Endothelial cell of umbilical vein (primary cell): ENCODE data around the gene TRIM14. TPM values are rescaled to one million over a fixed set of nuclear protein-coding genes. Genes with fewer than 3 reads are reported as not detected.

Experiments used
- BruUV-seq: library from RNA; stranded (reverse); fragments of 400-500 nt; replicated peaks from 2 replicates; lab custom pipeline; 2021; lab: Mats Ljungman, UMichigan
- CTCF ChIA-PET: fragments of 300-600, 350-600 bp; sonication (Branson Sonifier 250); formaldehyde crosslinking; loops from one replicate; lab custom pipeline; 2021; ENCODE audit warnings: antibody characterized with exemption, inconsistent platforms; lab: Charles Lee
- POLR2A ChIA-PET: fragments of 300-600, 350-600 bp; sonication (Branson Sonifier 250); formaldehyde crosslinking; loops from one replicate; lab custom pipeline; 2021; ENCODE audit warnings: antibody characterized with exemption, inconsistent platforms; lab: Charles Lee
- DNase-seq: peaks from one replicate; pipeline ENCODE4 v3.0.0-alpha.2; 2011; ENCODE audit warnings: low read depth, low spot score
- FAIRE-seq: peaks from 2 replicates; lab custom pipeline; 2011; peaks lifted over from hg19 to GRCh38; lab: Jason Lieb, UNC
- H2AFZ ChIP-seq: 2 replicates; pipeline ENCODE4 v1.6.0; 2012; ENCODE audit warnings: low read depth, low read length, control low read depth, inconsistent platforms
- H3K27ac ChIP-seq: 2 replicates; pipeline ENCODE4 v1.5.1; 2011; ENCODE audit warnings: low read depth, mild to moderate bottlenecking, control low read depth, low read length, moderate library complexity; ENCODE audit not compliant: insufficient read depth
- H3K27me3 ChIP-seq, 2 experiments: 2 replicates each; pipeline versions ENCODE4 v1.6.0 to v1.6.1; 2011; ENCODE audit warnings: low read length in 2 of 2, mixed read lengths in 1 of 2; ENCODE audit not compliant: control insufficient read depth in 2 of 2, insufficient read depth in 2 of 2
- H3K36me3 ChIP-seq, 2 experiments: 2 replicates in 1 of 2; 3 replicates in 1 of 2; pipeline ENCODE4 v1.5.1; 2011; ENCODE audit warnings: low read length in 2 of 2, mild to moderate bottlenecking in 1 of 2, moderate library complexity in 1 of 2; ENCODE audit not compliant: control insufficient read depth in 2 of 2, insufficient read depth in 2 of 2; ENCODE audit errors: extremely low read depth in 1 of 2
- H3K4me1 ChIP-seq: 3 replicates; pipeline ENCODE4 v1.5.1; 2011; ENCODE audit warnings: mild to moderate bottlenecking, low read length; ENCODE audit not compliant: control insufficient read depth, insufficient read depth; ENCODE audit errors: extremely low read depth
- H3K4me2 ChIP-seq: 2 replicates; pipeline ENCODE4 v1.6.1; 2011; ENCODE audit warnings: low read length, control low read depth, mixed read lengths; ENCODE audit not compliant: insufficient read depth
- H3K4me3 ChIP-seq, 3 experiments: fragments of 200-600 bp in 1 of 3; sonication (generic), shearing (Covaris generic) in 1 of 3; replicated peaks in 1 of 3; 2 replicates each; pipeline ENCODE4 v1.5.1; 2011 to 2016; ENCODE audit warnings: control low read depth in 3 of 3, low read length in 3 of 3, mild to moderate bottlenecking in 2 of 3, inconsistent platforms in 1 of 3, low read depth in 1 of 3, moderate library complexity in 1 of 3; ENCODE audit not compliant: insufficient read depth in 1 of 3
- H3K79me2 ChIP-seq: 2 replicates; pipeline ENCODE4 v1.6.0; 2012; ENCODE audit warnings: low read length, inconsistent platforms; ENCODE audit not compliant: control insufficient read depth, insufficient read depth
- H3K9ac ChIP-seq: replicated peaks from 2 replicates; pipeline ENCODE3; 2011; ENCODE audit warnings: low read length, control low read depth; ENCODE audit not compliant: insufficient read depth; ENCODE audit errors: extremely low read depth
- H3K9me1 ChIP-seq: replicated peaks from 3 replicates; pipeline ENCODE4 v1.6.0; 2011; ENCODE audit warnings: mild to moderate bottlenecking, low read length; ENCODE audit not compliant: control insufficient read depth, insufficient read depth; ENCODE audit errors: extremely low read depth
- H3K9me3 ChIP-seq: replicated peaks from 2 replicates; pipeline ENCODE4 v1.5.1; 2012; ENCODE audit warnings: low read length, inconsistent platforms; ENCODE audit not compliant: control insufficient read depth, insufficient read depth
- H4K20me1 ChIP-seq: replicated peaks from 2 replicates; pipeline ENCODE3; 2011; ENCODE audit warnings: mild to moderate bottlenecking, low read length; ENCODE audit not compliant: control insufficient read depth, insufficient read depth; ENCODE audit errors: extremely low read depth
- CTCF ChIP-seq, 2 donors: IDR thresholded peaks; 1 replicate in 1 of 2; 2 replicates in 1 of 2; pipeline ENCODE4 v1.5.1; 2011; ENCODE audit warnings: low read length in 2 of 2, mild to moderate bottlenecking in 2 of 2, moderate library complexity in 2 of 2, control low read depth in 1 of 2, inconsistent platforms in 1 of 2, low read depth in 1 of 2; ENCODE audit not compliant: insufficient read depth in 1 of 2; ENCODE audit errors: extremely low read depth in 1 of 2
- EZH2 ChIP-seq: IDR thresholded peaks from 2 replicates; pipeline ENCODE4 v1.6.1; 2012; ENCODE audit warnings: borderline replicate concordance, low read depth, mild to moderate bottlenecking, moderate library complexity, low read length, inconsistent platforms; ENCODE audit not compliant: severe bottlenecking
- FOS ChIP-seq: IDR thresholded peaks from 2 replicates; pipeline ENCODE4 v1.6.1; 2011; ENCODE audit warnings: mild to moderate bottlenecking, low read length, moderate library complexity, borderline replicate concordance; ENCODE audit not compliant: insufficient read depth
- GATA2 ChIP-seq: IDR thresholded peaks from 2 replicates; pipeline ENCODE4 v1.7.0; 2011; ENCODE audit warnings: low read depth, mild to moderate bottlenecking, moderate library complexity, mixed read lengths, low read length; ENCODE audit not compliant: insufficient read length, insufficient read depth
- JUN ChIP-seq: IDR thresholded peaks from 2 replicates; pipeline ENCODE4 v1.6.1; 2011; ENCODE audit warnings: borderline replicate concordance, low read depth; ENCODE audit not compliant: insufficient read length, insufficient read depth
- MAX ChIP-seq: IDR thresholded peaks from 2 replicates; pipeline ENCODE4 v1.6.1; 2011; ENCODE audit not compliant: insufficient read depth, insufficient read length
- MYC ChIP-seq: IDR thresholded peaks from one replicate; pipeline ENCODE4 v1.6.1; 2011; ENCODE audit warnings: mild to moderate bottlenecking, low read depth, low read length
- POLR2AphosphoS5 ChIP-seq: IDR thresholded peaks from 2 replicates; pipeline ENCODE4 v1.6.1; 2012; ENCODE audit warnings: low read depth, mild to moderate bottlenecking, control low read depth, low read length, moderate library complexity; ENCODE audit not compliant: insufficient read depth
- dilution Hi-C: fragments of 300-500 bp; cut with MboI; formaldehyde crosslinking; loops from one replicate; pipeline ENCODE4 v1.15.0; 2019; ENCODE audit warnings: low sequenced_read_pairs; ENCODE audit not compliant: extremely low pct_ligation_motif_present
- intact Hi-C: fragments of 100-400 bp; cut with micrococcal nuclease; formaldehyde crosslinking; loops from one replicate; pipeline ENCODE4 v1.10.0; 2022
- polyA plus RNA-seq, 4 experiments: library from polyadenylated mRNA; depleted of rRNA in 3 of 4; stranded (reverse) in 3 of 4; unstranded in 1 of 4; fragments of >200 nt; gene quantifications; 2 replicates each; pipeline versions ENCODE4 v1.2.1 to v1.2.3, GENCODE V29; 2011 to 2012; ENCODE audit warnings: missing spikeins in 1 of 4
- total RNA-seq: library from RNA; stranded (reverse); gene quantifications from 2 replicates; pipeline ENCODE4 v1.2.3, GENCODE V29; 2021

The TRIM14 gene
- total and polyA plus RNA-seq, 2 donors (not counting 3 experiments of a cell fraction or from before 2014, with no cell fraction given), result 4.8 to 10.7 TPM

GRCh38 chr9:98148486-98148885, 29.5 kb upstream of the TRIM14 start:
- Histone ChIP-seq H4K20me1 (no peaks in the 10 kb centered on the region), H3K27me3 (peaks cover 0 to 2% of the 10 kb centered on the region in 2 experiments)

More at GRCh38 chr9:98148486-98148885, 29.5 kb upstream of the TRIM14 start:
- H3K27ac ChIP-seq, result no peak overlapping the region
- H3K4me3 ChIP-seq, result no peak overlapping the region
- DNase-seq (no peak), FAIRE-seq (no peak)
- dilution Hi-C loops (no loop called here), intact Hi-C loops (no loop called here)
- no TSS peak for BruUV-seq
- ChIA-PET POLR2A (no interaction called here), CTCF (interaction anchor here (1.2 kb wide), 1 partner anchor 16 kb away, joined by 3 read pairs; no protein-coding TSS in a partner anchor)
- no peak overlapping the region for H3K9ac ChIP-seq
- no peaks in the 10 kb centered on the region for H3K79me2 ChIP-seq
- H2AFZ ChIP-seq, result no peak overlapping the region
- H3K9me1 ChIP-seq, result no peaks in the 10 kb centered on the region
- no peaks in the 10 kb centered on the region for H3K9me3 ChIP-seq
- H3K4me2 ChIP-seq, result no peak overlapping the region
- H3K36me3 ChIP-seq, result no peaks in the 10 kb centered on the region
- no peaks in the 10 kb centered on the region for H3K4me1 ChIP-seq
- TF ChIP-seq FOS, result no peak
- no peak for TF ChIP-seq POLR2AphosphoS5
- TF ChIP-seq EZH2, result no peak
- no peak for TF ChIP-seq MYC
- no peak for TF ChIP-seq JUN
- no peak for TF ChIP-seq MAX
- TF ChIP-seq GATA2, result no peak
- TF ChIP-seq CTCF (IDR thresholded peaks at IDR 0.05; ENCODE audit: extremely low read depth in 1 of 2, insufficient read depth in 1 of 2, low read depth in 1 of 2, low read length in 2 of 2), result no peak
